Fibroblast of upper back skin (primary cell): ENCODE data around the gene SLC18B1.

Source experiments
- DNase-seq: peaks from one replicate; pipeline ENCODE4 v3.0.0-alpha.2; 2013

The SLC18B1 gene

DNA sequence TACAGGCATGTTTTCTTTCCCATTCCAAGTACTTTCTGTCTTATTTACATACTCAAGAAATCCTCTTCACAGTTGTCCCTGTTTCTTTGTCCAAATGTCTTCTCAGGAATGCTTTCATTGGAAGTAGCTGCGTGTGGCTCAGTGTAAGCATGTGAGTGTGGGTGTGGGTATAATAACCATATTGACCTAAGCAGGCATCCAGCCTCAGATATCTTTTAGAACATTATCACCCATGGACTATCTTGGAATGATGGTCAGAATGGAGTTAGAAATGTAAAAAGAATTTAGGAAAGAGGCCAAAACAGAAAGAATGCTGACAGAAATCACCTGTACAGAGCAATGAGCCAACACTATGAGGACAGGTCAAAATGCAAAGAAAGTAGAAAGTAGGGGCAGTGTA is 57.2 kb downstream of the SLC18B1 start:
- no peak for DNase-seq

DNA sequence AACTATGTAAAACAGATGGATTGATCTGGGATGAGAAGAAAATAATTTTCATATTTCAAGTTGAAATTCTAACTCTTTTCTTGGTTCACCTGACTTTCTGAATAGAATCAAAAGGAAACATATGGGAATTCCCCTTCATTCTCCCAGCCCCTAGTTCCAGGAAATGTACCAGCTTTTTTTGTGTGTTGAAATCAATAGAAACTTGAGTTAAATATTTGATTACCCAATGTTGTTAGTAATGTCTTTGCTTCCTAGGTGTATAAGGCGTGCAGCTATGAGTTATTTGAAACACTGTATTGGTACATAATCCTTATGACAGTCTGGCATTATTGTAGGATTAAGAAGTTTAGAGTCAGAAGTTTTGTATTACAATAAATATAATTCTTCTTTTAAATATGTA is 62.2 kb downstream of the SLC18B1 start:
- DNase-seq: no peak

DNA sequence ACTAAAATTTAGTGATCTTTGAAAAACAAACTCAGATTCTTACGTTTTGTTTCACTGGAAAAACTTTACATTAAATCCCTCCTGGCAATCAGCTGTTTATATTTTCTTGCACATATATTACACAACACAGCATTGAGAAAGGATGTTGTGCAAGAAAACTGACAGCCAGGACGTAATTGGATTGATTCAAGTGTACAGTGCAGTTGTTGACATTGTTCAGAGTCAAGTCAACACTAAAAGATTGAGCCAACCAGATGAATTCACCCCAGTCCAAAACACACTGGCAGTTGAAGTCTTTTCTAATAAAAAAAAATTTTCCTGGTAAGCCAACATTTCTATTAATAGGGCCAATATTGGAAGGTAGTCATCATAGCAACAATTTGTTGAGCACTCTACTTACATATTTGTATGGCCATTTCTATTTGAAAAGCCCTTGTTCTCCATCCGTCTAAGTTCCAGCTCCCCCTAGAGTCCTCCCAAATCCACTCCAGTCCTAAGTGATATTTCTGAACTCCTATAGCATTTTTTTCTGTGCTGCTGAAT is 63.7 kb downstream of the SLC18B1 start:
- DNase-seq: no peak

DNA sequence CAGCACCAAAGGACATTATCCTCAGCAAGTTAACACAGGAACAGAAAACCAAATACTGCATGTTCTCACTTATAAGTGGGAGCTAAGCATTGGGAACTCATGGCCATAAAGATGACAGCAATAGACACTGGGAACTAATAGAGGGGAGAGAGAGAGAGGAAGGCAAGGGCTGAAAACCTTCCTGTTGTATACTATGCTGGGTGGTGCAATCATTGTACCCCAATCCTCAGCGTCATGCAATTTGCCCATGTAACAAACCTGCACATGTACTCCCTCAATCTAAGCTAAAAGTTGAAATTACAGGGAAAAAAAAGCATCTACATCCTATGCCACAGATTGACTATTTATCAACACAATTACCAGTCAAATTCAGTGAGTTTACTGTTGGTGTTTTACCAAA is 64.6 kb downstream of the SLC18B1 start:
- DNase-seq: no peak

DNA sequence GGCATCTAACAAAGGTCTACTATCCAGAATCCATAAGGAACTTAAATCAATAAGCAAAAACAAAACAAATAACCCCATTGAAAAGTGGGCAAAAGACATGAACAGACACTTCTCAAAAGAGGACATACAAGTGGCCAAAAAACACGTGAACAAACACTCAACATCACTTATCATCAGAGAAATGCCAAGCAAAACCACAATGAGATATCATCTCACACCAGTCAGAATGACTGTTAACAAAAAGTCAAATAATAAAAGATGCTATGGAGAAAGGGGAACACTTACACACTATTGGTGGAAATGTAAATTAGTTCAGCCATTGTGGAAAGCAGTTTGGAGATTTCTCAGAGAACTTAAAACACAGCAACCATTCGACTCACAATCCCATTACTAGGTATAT is 65.2 kb downstream of the SLC18B1 start:
- no peak for DNase-seq

DNA sequence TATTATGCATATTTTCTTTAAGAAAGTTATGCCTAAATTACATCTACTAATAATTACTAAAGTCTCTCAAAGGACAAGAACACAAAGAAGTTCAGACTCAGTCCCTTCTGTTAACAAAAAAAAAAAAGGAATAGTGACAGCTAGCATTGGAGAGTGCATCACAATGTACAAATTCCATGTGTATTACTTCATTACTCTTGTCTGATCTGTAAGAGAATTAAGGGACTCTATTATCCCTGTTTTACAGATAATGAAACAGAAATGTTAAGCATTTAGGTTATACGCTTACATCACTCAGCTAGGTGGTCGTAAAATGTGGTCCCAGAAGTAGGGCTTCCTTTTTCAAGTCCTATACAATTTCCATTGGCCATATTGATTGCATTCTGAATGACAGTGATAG is 67.4 kb downstream of the SLC18B1 start:
- no peak for DNase-seq

DNA sequence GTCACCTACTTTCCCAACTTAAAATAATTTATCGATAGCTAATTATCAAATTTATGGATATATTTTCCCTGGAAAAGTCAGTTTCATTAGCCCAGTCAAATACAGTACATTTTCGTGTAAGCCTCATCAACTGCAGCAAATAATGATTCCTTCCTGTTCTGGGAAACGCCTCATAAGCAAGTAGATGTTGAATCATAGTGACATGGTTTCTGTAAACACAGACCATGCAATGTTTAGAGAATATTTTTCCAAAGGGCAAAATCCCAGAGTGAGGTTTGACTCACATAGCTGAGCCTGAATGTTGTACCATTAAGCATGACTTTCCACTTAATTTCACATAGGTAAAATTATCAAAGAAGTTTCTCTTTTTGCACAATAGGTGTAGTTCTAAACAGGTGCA is 67.9 kb downstream of the SLC18B1 start:
- no peak for DNase-seq

DNA sequence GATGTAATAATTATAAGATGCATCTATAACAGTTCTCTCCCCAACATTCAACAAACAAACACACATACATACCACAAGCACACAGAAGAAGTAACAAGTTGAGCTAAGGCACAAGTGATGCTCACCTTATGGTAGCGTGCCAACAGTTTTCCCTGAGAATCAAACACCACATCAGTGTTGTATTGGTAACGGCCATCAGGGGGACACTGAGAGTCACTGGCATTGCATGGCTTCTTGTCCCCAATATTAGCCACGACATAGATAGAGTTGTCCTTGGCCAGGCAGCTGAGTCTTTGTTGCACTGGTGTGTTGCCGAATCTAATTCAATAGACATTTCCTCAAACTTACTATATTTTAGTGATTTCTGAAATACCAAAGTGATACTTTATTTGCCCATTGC is 69.8 kb downstream of the SLC18B1 start:
- DNase-seq: no peak

DNA sequence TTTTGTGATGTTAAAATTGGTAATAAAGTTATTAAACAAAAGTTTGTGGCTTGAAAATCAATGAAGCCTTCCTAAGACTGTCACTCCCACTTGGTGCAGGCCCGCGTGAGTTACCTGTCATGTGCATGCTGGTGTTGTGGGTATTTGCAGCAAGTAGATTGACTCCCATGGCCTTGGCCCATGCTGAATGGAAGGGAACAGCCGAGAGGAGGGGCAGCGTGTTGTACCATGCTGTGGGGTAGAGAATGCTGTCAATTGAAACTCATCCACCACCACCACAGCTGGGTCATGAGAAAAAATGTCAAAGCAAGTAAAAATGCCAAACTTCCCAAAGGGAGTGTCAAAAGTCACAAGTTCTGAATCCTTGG is 71.8 kb downstream of the SLC18B1 start:
- no peak for DNase-seq

DNA sequence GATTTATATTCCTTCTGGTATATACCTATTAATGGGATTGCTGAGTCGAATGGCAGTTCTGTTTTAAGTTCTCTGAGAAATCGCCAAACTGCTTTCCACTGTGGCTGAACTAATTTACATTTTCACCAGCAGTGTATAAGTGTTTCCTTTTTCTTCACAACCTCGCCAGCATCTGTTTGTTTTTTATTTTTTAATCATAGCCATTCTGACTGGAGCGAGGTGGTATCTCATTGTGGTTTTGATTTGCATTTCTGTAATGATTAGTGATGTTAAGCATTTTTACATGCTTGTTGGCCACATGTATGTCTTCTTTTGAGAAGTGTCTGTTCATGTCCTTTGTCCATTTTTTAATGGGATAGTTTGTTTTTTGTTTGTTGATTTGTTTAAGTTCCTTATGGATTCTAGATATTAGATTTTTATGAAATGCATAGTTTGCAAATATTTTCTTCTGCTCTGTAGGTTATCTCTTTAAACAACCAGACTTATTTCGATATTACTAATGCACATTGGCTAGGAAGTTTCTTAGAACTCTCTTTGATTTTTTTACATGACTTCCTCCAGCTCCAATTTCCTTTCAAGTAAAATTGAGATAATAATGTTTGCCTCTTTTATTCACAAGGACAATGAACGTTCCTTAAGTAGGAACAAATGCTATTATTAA is 72.4 kb downstream of the SLC18B1 start:
- no peak for DNase-seq

DNA sequence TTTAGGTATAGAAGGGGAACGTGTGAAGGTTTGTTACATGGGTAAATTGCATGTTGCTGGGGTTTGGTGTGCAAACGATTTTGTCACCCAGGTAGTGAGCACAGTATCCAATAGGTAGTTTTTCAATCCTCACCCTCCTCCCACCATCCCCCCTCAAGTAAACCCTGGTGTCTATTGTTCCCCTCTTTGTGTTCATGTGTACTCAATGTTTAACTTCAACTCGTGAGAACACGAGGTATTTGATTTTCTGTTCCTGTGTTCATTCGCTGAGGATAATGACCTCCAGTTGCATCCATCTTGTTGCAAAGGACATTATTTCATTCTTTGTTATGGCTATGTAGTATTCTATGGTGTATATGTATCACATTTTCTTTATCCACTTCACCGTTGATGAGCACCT is 73.0 kb downstream of the SLC18B1 start:
- DNase-seq: no peak

DNA sequence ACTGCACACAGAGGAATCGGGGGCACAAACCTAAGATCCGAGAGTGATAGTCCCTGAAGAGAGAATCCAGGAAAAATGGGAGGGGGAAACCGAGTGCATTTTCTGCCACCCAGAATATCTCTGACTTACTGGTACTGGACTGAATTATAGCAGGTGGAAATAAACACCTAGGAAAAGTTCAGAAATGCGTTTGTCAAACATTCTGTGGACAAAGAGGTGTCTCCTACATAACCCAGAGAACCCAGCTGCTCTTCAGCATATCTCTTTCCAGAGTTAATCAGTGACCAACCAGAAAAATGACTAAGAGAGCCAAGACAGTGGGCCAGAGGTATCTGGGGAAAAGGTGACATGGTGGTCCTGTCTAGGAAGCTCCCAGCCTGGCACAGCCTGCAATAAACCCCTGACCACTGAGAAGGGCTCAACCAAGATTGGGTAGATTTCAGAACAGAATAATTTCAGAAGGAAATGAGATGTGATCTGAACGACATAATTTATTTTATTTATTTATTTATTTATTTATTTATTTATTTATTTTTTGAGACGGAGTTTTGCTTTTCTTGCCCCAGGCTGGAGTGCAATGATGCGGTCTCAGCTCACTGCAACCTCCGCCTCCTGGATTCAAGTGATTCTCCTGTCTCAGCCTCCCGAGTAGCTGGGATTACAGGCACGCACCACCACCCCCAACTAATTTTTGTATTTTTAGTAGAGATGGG is 78.5 kb downstream of the SLC18B1 start:
- no peak for DNase-seq
